NT2/D1 (cell line): ENCODE results near the gene NIP7.
"Not testable (repeated sequence)": the region's sequence is repeated elsewhere in the genome, so short reads cannot be mapped to it uniquely, and the experiment has no call there.

ENCODE experiments used
- DNase-seq: peaks from one replicate; pipeline ENCODE4 v3.0.0-alpha.2; 2011; ENCODE audit warnings: low read depth, low spot score
- H3K27me3 ChIP-seq: 2 replicates; pipeline ENCODE4 v1.6.0; 2011; ENCODE audit warnings: mild to moderate bottlenecking; ENCODE audit not compliant: insufficient read length, insufficient read depth
- H3K36me3 ChIP-seq: 2 replicates; pipeline ENCODE4 v1.6.1; 2011; ENCODE audit warnings: mild to moderate bottlenecking, low read length, mixed read lengths; ENCODE audit not compliant: insufficient read depth, insufficient read length
- H3K4me1 ChIP-seq: 2 replicates; pipeline ENCODE4 v1.5.1; 2011; ENCODE audit not compliant: insufficient read depth, insufficient read length
- H3K4me3 ChIP-seq: 2 replicates; pipeline ENCODE4 v1.5.1; 2011; ENCODE audit warnings: low read depth; ENCODE audit not compliant: insufficient read length
- H3K9ac ChIP-seq: 2 replicates; pipeline ENCODE4 v1.6.0; 2011; ENCODE audit warnings: low read depth; ENCODE audit not compliant: insufficient read length
- H3K9me3 ChIP-seq: 2 replicates; pipeline ENCODE4 v1.5.1; 2011; ENCODE audit warnings: mild to moderate bottlenecking, low read length; ENCODE audit not compliant: insufficient read depth
- SUZ12 ChIP-seq: IDR thresholded peaks from 2 replicates; pipeline ENCODE4 v1.6.1; 2011; ENCODE audit not compliant: insufficient read length, insufficient read depth; ENCODE audit errors: extremely low read depth
- YY1 ChIP-seq: IDR thresholded peaks from 2 replicates; pipeline ENCODE4 v1.6.1; 2011; ENCODE audit not compliant: insufficient read length, insufficient read depth
- ZNF274 ChIP-seq: IDR thresholded peaks from 2 replicates; pipeline ENCODE4 v1.6.1; 2011; ENCODE audit warnings: mild to moderate bottlenecking, low read depth, low read length

NIP7 gene

DNA sequence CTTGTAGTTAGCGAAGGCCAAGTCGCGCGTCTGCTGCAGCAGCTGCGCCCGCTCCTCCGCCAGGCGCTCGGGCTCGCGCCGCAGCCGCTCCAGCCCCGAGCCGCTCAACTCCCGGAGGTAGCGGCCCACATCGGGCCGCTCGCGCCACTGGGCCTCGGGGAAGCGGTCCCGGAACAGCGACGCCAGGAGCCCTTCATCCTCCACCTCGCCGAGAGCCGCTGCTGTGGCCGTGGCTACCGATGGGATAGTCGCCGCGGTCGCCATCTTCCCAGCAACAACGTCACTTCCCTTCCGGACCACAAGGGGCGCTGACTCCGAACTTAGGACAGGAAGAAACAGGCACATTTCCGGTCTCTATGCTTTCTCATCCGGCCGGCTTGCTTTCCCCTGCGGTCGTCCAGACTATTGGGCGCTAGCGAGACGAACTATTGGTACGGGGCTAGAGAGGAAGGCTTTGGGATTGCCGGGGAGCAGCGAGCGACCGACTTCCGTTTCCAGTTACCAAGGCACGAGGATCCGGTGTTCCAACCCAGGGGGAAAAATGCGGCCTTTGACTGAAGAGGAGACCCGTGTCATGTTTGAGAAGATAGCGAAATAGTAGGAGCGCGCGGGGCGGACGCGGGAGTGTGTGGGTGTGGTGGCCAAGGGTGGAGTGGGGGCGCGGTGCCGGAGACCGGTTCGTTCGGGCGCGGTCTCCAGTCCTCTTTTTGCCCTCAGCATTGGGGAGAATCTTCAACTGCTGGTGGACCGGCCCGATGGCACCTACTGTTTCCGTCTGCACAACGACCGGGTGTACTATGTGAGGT, at the start of gene NIP7, which contains the start of gene COG8:
Gene NIP7, plus strand, starts transcription at position 484 of the 806 bp plus-strand sequence. Its CDS starts 58 bp downstream, at position 542.
Gene COG8, minus strand, starts transcription at position 276 of the 806 bp plus-strand sequence. Its CDS starts 12 bp downstream, at position 264.
- H3K9me3 ChIP-seq, result no peaks in the 10 kb centered on the region
- H3K36me3 ChIP-seq, result peaks cover 76% of the 10 kb centered on the region
- DNase-seq, result peak; percentile 98
- H3K4me1 ChIP-seq, result no peaks in the 10 kb centered on the region
- no peaks in the 10 kb centered on the region for H3K27me3 ChIP-seq
- H3K4me3 ChIP-seq, result peak within 1 kb of the TSS; percentile 99
- H3K9ac ChIP-seq, result peak within 1 kb of the TSS; percentile 99
- TF ChIP-seq YY1 (peak; percentile 79), SUZ12 (no peak), ZNF274 (no peak)

DNA sequence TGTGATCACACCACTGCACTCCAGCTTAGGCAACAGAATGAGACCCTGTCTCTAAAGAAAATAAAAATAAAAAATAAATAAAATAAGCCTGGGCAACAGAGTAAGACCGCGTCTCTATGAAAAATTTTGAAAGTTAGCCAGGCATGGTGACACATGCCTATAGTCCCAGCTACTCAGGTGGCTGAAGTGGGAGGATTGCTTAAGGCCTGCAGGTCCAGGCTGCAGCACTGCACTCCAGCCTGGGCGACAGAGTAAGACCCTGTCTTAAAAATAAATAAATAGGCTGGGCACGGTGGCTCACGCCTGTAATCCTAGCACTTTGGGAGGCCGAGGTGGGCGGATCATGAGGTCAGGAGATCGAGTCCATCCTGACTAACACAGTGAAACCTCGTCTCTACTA, 47.9 kb upstream of the NIP7 start:
- not testable (repeated sequence) for H3K9me3 ChIP-seq, H3K36me3 ChIP-seq, H3K27me3 ChIP-seq, DNase-seq, H3K4me1 ChIP-seq, H3K9ac ChIP-seq, H3K4me3 ChIP-seq

DNA sequence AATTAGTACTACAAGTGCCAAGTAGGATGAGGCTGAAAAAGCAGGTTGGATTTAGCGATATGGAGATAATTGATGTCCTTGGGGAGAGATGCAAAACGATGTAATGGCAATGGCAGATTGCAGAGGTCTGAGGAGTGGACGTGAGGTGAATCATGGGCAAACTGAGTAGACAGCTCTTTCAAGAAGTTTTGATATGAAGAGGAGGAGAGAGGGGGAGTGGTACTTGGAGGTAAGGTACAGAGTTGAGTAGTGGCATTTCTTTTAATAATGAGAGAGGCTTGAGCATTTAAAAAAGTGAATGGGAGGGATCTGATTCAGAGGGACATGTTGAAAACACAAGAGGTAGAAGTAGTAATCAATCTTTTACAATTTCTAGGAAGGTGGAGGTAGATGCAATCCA, 46.2 kb upstream of the NIP7 start:
- no peaks in the 10 kb centered on the region for H3K9me3 ChIP-seq
- DNase-seq, result no peak
- H3K27me3 ChIP-seq, result no peaks in the 10 kb centered on the region
- peaks cover under 1% of the 10 kb centered on the region for H3K36me3 ChIP-seq
- no peaks in the 10 kb centered on the region for H3K4me1 ChIP-seq
- H3K4me3 ChIP-seq, result no peak overlapping the region
- H3K9ac ChIP-seq, result no peak overlapping the region
- TF ChIP-seq ZNF274, result no peak
- TF ChIP-seq YY1, result no peak
- no peak for TF ChIP-seq SUZ12

DNA sequence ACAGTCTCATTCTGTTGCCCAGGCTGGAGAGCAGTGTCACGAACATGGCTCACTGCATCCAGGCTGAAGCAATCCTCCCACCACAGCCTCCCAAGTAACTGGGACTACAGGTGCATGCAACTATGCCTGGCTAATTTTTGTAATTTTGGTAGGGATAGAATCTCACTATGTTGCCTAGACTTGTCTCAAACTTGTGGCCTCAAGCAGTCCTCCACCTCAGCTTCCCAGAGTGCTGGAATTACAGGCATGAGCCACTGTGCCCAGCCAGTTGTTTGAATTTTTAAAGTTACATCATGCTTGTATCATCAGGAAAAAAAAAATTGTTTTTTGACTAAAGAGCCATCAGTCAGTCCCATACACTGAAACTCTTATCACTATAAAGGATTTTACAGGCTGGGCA, 45.5 kb upstream of the NIP7 start:
- no peaks in the 10 kb centered on the region for H3K36me3 ChIP-seq
- no peak for DNase-seq
- no peak overlapping the region for H3K9ac ChIP-seq
- H3K4me1 ChIP-seq, result no peaks in the 10 kb centered on the region
- no peaks in the 10 kb centered on the region for H3K9me3 ChIP-seq
- no peak overlapping the region for H3K4me3 ChIP-seq
- TF ChIP-seq SUZ12, result no peak
- TF ChIP-seq YY1, result no peak
- TF ChIP-seq ZNF274, result no peak
- H3K27me3 ChIP-seq, result no peaks in the 10 kb centered on the region

DNA sequence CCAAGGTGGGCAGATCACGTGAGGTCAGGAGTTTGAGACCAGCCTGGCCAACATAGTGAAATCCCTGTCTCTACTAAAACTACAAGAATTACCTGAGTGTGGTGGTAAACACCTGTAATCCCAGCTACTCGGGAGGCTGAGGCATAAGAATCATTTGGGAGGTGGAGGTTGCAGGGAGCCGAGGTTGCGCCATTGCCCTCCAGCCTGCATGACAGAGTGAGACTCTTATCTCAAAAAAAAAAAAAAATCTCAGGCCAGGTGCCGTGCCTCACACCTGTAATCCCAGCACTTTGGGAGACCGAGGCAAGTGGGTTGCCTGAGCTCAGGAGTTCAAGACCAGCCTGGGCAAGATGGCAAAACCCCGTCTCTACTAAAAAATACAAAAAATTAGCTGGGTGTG, 42.8 kb upstream of the NIP7 start:
- H3K9me3 ChIP-seq, H3K27me3 ChIP-seq, H3K4me1 ChIP-seq, H3K4me3 ChIP-seq, DNase-seq, H3K9ac ChIP-seq: not testable (repeated sequence)
- H3K36me3 ChIP-seq, result peaks cover 22% of the 10 kb centered on the region

DNA sequence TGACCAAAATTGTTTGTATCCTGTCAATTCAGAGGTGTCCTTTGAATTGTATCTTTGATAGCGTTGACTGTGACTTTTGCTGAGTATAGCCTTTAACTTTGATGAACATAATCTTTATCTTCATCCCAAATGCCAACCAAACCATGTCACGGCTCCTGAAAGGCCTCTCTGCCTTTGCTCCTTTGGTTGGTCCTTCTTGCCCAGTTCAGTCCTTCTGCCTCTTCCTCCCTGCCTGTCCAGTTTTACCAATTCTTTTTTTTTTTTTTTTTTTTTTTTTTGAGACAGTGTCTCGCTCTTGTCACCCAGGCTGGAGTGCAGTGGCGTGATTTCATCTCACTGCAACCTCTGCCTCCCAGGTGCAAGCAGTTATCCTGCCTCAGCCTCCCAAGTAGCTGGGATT, 41.3 kb upstream of the NIP7 start:
- no peak overlapping the region for H3K9ac ChIP-seq
- H3K4me3 ChIP-seq, result no peak overlapping the region
- no peaks in the 10 kb centered on the region for H3K9me3 ChIP-seq
- H3K36me3 ChIP-seq, result peaks cover 30% of the 10 kb centered on the region
- TF ChIP-seq YY1 (no peak), SUZ12 (no peak), ZNF274 (no peak)
- no peaks in the 10 kb centered on the region for H3K27me3 ChIP-seq
- peaks cover 3% of the 10 kb centered on the region for H3K4me1 ChIP-seq
- no peak for DNase-seq

DNA sequence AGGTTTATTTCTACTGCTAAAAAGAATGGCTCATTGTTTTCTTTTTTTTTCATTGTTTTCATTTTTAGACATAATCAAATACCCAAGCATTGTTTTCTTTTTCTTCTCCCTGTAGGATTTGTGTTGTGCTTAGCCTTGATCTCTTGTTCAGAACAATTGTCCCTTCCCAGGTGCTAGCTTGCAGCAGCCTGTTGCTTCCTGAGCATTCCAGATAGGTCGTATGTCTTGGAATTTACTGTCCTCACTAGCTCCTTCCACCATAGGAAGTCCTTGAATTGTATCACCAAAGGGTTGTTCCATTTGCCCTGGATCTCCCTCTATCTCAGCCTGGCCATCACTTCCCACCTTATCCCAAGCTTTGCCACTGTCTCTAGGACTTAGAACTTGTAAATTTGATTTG, 38.4 kb upstream of the NIP7 start:
- H3K27me3 ChIP-seq, result no peaks in the 10 kb centered on the region
- no peak for TF ChIP-seq SUZ12
- TF ChIP-seq YY1, result no peak
- TF ChIP-seq ZNF274, result no peak
- H3K4me3 ChIP-seq, result no peak overlapping the region
- H3K9ac ChIP-seq, result no peak overlapping the region
- H3K9me3 ChIP-seq, result no peaks in the 10 kb centered on the region
- peaks cover 3% of the 10 kb centered on the region for H3K4me1 ChIP-seq
- no peak for DNase-seq
- H3K36me3 ChIP-seq, result peaks cover 46% of the 10 kb centered on the region
